GM12801 (cell line): Measurements from ENCODE around the gene SH2D2A.

ENCODE experiments used
- TF ChIP-seq, protein P1 (sequence below): IDR thresholded peaks from one replicate; pipeline ENCODE4 v1.5.1; 2011; ENCODE audit warnings: control low read depth; ENCODE audit not compliant: insufficient read length; ENCODE audit errors: extremely low read depth

Gene SH2D2A

GRCh38 chr1:156860628-156861423 lies 44.2 kb upstream of the SH2D2A start, which contains the start of gene NTRK1:
Gene NTRK1, plus strand, starts transcription at chr1:156860865. Its CDS starts 70 bp downstream, at chr1:156860935.
- TF ChIP-seq, protein P1, sequence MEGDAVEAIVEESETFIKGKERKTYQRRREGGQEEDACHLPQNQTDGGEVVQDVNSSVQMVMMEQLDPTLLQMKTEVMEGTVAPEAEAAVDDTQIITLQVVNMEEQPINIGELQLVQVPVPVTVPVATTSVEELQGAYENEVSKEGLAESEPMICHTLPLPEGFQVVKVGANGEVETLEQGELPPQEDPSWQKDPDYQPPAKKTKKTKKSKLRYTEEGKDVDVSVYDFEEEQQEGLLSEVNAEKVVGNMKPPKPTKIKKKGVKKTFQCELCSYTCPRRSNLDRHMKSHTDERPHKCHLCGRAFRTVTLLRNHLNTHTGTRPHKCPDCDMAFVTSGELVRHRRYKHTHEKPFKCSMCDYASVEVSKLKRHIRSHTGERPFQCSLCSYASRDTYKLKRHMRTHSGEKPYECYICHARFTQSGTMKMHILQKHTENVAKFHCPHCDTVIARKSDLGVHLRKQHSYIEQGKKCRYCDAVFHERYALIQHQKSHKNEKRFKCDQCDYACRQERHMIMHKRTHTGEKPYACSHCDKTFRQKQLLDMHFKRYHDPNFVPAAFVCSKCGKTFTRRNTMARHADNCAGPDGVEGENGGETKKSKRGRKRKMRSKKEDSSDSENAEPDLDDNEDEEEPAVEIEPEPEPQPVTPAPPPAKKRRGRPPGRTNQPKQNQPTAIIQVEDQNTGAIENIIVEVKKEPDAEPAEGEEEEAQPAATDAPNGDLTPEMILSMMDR, result no peak

DNA sequence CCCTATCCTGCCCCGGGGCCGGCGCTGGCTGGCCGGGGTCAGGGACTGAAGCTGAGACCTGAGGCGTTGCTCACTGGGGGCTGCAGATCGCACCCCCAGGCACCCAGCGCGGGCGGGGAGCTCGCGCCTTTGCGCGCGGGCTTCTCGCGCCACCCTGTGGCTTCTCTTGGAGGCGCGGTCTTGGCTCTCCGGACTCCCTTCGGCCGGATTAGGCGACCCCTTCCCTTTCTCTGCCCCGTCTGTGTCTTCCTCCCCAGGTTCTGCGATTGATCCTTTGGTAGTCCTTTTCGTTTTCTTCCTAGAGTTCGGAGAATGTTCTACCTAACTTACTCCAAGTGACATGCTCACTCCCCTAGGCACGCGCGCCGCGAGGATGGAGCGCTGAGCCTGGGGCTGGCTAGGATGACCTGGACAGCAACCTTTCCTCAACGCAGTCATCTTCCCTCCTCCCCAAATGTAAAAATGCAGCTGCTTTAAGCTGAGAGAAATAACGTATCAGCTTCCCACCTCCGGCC lies 43.5 kb upstream of the SH2D2A start:
- TF ChIP-seq, protein P1, result no peak

DNA sequence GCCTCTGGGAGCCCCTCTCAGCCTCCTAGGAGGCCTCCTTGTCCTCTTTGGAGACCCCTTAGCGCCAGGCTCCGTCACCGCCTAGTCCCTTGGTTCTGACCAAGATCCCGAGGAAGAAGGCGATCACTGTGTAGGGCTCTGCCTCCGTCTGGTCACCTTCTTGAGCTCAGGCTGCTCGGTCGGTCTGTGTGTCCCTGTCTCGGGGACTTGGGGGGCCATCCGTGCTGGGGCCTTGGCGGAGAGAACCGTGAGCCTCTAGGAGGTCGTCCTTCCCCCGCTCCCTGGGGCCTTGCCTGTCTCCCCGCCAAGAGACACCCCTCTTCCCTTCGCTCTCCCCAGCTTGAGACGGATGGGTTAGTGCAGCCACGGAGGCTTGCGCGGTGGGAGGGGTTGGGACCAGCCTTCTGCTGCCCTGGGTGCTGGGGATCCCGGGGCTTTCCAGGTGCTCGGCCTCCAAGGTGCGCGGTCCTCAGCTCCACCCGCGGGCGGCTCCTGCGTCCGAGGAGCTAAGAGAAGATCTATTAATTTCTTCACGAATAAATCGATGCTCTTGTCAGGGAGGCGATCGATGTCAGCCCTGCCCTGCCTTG lies 43.0 kb upstream of the SH2D2A start:
- TF ChIP-seq, protein P1, result no peak

DNA sequence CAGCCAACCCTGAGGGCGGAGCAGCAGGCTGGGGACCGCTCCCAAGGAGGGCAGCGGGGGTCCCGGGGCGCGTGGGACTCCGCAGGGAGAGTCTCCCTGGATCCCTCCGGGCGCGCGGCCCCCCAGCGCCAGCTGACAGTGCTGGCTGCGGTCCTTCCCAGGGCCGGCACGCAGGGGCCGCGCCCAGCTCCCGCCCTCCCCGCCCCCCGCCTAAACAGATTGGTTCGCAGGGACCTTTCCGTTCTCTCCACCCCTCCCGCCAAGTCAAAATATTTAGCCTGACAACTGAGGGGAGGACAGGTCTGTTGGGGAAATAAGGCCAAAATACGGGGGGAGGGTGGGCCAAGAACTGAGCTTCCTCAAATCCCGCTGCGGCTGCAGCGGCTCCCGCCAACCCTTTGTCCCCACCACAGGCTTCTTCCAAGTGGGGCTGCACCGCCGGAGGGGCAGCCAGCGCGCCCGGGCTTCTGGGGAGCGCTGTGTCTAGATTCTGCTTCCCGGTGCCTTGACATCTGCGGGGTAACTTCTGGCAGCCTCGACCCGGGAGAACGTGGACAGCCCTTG lies 42.4 kb upstream of the SH2D2A start, which contains the start of gene INSRR:
Gene INSRR, minus strand, starts transcription at position 159 of the 564 bp plus-strand sequence. CDS start 496 bp downstream, outside the sequence.
- TF ChIP-seq, protein P1, result no peak

DNA sequence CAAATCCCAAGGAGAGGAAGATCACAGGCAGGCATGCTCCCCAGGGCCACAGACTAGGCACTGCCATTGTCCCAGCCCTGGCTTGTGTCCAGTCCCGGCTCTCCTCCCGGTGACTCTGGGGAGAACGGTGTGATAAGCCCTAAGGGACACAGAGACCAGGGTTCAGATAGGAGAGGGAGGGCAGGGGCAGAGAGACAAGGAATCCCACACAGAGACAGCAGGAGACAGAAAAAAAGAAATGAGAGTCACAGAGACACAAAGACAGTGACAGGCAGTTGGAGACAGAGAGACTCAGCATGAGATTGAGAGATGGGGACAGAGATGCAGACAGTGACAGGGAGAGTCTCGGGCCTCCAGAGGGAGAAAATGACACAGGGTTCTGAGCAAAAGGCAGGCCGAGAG lies 41.9 kb upstream of the SH2D2A start:
- TF ChIP-seq, protein P1, result no peak

DNA sequence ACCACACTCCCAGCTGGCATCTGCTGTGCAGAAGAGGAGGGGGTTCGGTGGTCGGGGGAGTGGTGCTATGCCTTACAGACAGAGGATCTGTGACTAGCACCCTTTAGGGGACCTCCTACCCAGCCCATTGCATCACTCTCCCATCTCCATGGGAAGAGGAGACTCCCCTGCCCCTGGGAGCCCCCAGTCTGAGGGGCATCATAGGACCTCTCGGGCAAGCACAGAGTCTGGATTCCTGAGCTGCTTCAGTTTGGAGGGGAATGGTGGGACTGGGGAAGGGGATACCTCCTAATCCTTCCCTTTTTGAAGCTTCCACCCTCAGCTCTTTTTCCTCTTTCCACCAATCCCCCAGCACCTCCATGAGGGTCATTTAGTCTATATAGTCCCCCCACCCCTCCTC lies 40.9 kb upstream of the SH2D2A start:
- TF ChIP-seq, protein P1, result no peak

- TF ChIP-seq, protein P1, result no peak
Observed at GRCh38 chr1:156856282-156856785, 39.7 kb upstream of the SH2D2A start.
